ENCODE results near the gene MRPL23. TPM values are rescaled to one million over a fixed set of nuclear protein-coding genes. Genes with fewer than 3 reads are reported as not detected.

Gene MRPL23
- 246 TPM for polyA plus RNA-seq (2012; ENCODE audit: insufficient read length, low read depth)

DNA sequence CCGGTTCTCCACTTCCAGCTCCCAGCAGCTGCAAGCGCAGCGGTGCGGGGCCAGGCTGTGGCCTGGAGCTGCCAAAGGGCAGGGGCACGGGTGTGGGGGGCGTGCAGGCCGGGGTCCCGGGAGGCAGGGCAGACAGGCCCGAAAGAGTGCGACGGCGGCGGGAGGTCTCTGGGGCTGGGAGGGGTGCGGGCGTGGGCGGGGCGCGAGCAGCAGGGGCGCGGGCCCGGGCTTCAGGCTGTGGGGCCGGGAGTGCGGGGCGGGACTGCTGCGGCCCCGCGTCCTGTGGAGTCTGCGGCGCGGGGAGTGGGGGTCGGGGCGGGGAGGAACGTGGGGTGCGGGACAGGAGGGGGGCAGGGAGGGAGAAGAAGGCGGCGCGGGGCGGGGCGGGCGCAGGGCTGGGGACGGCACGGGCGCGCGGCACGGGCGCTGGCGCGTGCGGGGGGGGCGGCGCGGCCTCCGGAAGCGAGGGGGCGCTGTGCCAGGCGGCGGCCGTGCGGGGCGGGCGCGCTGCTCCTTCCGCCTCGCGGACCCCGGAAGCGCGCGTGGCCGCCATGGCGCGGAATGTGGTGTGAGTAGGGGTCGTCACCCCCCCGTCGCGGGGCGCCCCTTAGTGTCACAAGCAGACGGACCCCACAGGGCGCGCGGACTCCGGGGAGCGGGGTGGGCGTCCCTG is at the start of gene MRPL23:
Gene MRPL23 (plus strand): TSS at position 521 of the 673 bp plus-strand sequence. CDS start 31 bp downstream, at position 552.
- TF ChIP-seq POLR2AphosphoS5 (IDR thresholded peaks at IDR 0.05; ENCODE audit: low read depth, low read length) = no peak
- TF ChIP-seq TAF1 (IDR thresholded peaks at IDR 0.05; ENCODE audit: borderline replicate concordance, insufficient read depth, low read length) = no peak
- TF ChIP-seq SIN3A (IDR thresholded peaks at IDR 0.05; ENCODE audit: borderline replicate concordance, insufficient read depth, low read length) = no peak

DNA sequence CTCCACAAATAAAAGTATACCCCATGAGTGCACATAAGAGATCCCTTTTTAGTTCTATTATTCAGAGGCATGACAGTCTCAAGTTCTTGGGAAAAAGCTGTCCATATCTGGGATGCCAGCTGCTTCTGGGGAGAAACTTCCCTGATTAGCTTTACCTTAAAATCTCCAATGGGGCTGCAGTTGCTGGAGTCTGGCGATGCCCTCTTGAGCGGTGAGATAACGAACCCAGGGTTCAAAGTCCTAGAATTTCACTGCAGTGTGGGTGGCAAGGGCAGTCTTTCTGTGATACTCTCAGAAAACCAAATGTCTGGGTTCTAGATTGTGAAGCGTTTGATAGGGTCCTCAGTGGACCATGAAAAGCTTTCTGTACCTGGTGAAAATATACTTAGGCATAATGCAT is 48.0 kb upstream of the MRPL23 start:
- TF ChIP-seq FOXP2 (optimal IDR thresholded peaks at IDR 0.05; ENCODE audit: borderline replicate concordance, extremely low read depth, extremely low read length, insufficient read depth) = no peak
- no peak for TF ChIP-seq REST (IDR thresholded peaks at IDR 0.05; ENCODE audit: insufficient read depth in 1 of 2, low read depth in 2 of 2, low read length in 2 of 2)
- TF ChIP-seq POLR2AphosphoS5 (IDR thresholded peaks at IDR 0.05; ENCODE audit: low read depth, low read length) = no peak

DNA sequence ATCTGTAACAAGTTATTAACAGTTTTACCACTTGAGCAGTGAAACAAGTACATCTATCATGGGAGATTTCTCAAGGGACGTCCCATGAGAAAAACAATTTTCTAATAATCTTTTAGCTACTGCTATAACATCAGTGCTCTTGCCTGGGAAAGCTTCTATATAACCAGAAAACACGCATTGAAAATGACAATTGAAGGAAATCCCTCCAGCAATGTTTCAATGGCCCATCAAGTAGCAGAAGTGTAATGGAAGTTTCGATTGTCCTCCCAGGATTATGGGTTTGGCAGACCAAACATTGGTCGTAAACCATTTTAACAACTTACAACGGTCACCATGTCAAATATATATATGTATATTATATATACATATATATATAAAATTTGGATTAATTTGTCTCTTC is 47.4 kb upstream of the MRPL23 start:
- no peak for TF ChIP-seq SIN3A (IDR thresholded peaks at IDR 0.05; ENCODE audit: borderline replicate concordance, insufficient read depth, low read length)
- TF ChIP-seq REST (IDR thresholded peaks at IDR 0.05; ENCODE audit: insufficient read depth in 1 of 2, low read depth in 2 of 2, low read length in 2 of 2) = no peak
- no peak for TF ChIP-seq TAF1 (IDR thresholded peaks at IDR 0.05; ENCODE audit: borderline replicate concordance, insufficient read depth, low read length)
- TF ChIP-seq POLR2AphosphoS5 (IDR thresholded peaks at IDR 0.05; ENCODE audit: low read depth, low read length) = no peak
- no peak for TF ChIP-seq FOXP2 (optimal IDR thresholded peaks at IDR 0.05; ENCODE audit: borderline replicate concordance, extremely low read depth, extremely low read length, insufficient read depth)

GRCh38 chr11:1906181-1906580 is 41.0 kb upstream of the MRPL23 start:
- no peak for TF ChIP-seq POLR2AphosphoS5 (IDR thresholded peaks at IDR 0.05; ENCODE audit: low read depth, low read length)

- TF ChIP-seq FOXP2 (optimal IDR thresholded peaks at IDR 0.05; ENCODE audit: borderline replicate concordance, extremely low read depth, extremely low read length, insufficient read depth) (no peak), REST (IDR thresholded peaks at IDR 0.05; ENCODE audit: insufficient read depth in 1 of 2, low read depth in 2 of 2, low read length in 2 of 2) (no peak), SIN3A (IDR thresholded peaks at IDR 0.05; ENCODE audit: borderline replicate concordance, insufficient read depth, low read length) (no peak)
These were observed 40.3 kb upstream of the MRPL23 start for GRCh38 chr11:1906611-1907423.

- TF ChIP-seq REST (IDR thresholded peaks at IDR 0.05; ENCODE audit: insufficient read depth in 1 of 2, low read depth in 2 of 2, low read length in 2 of 2) (0 out of 4 replicates have a peak, but pooled peaks of 1 of the 2 experiments have one; percentile 24), FOXP2 (optimal IDR thresholded peaks at IDR 0.05; ENCODE audit: borderline replicate concordance, extremely low read depth, extremely low read length, insufficient read depth) (no peak), TAF1 (IDR thresholded peaks at IDR 0.05; ENCODE audit: borderline replicate concordance, insufficient read depth, low read length) (no peak), POLR2AphosphoS5 (IDR thresholded peaks at IDR 0.05; ENCODE audit: low read depth, low read length) (peak; percentile 22; the same call in 1 of the 2 replicates)
These were observed 38.5 kb upstream of the MRPL23 start for GRCh38 chr11:1908618-1909017.
